K562 (cell line): ENCODE results near the gene C1orf50. TPM values are rescaled to one million over a fixed set of nuclear protein-coding genes. Genes with fewer than 3 reads are reported as not detected.
A peak's percentile ranks its signal among the peaks of the same experiment; 100 is the strongest.

Experiments
- CBX1 ChIP-seq: sonication (generic); IDR thresholded peaks from 2 replicates; pipeline ENCODE4 v1.6.1; 2016; ENCODE audit warnings: antibody characterized with exemption, low read depth, mild to moderate bottlenecking
- CREBBP ChIP-seq: IDR thresholded peaks from one replicate; pipeline ENCODE4 v1.6.1; 2012; ENCODE audit warnings: low read depth, mild to moderate bottlenecking, control low read depth, inconsistent platforms, low read length
- ETV5 ChIP-seq: sonication (generic); formaldehyde crosslinking; IDR thresholded peaks from 2 replicates; pipeline ENCODE4 v1.4.0; 2020; ENCODE audit warnings: low read depth, mild to moderate bottlenecking, missing genetic modification reagents
- FIP1L1 ChIP-seq: fragments of 200-400 bp; formaldehyde crosslinking; IDR thresholded peaks from 2 replicates; pipeline ENCODE4 v1.6.1; 2018; ENCODE audit warnings: mild to moderate bottlenecking, low read depth, low read length; ENCODE audit not compliant: poor library complexity, severe bottlenecking
- FOS ChIP-seq: IDR thresholded peaks from 3 replicates; pipeline ENCODE4 v1.6.1; 2011; ENCODE audit not compliant: insufficient read length; ENCODE audit errors: extremely low read depth
- PPARD ChIP-seq: fragments of 250-450 bp; sonication (Bioruptor Pico); IDR thresholded peaks from 2 replicates; pipeline ENCODE4 v1.8.0; 2022; ENCODE audit warnings: inconsistent platforms, mild to moderate bottlenecking, moderate library complexity
- SIN3A ChIP-seq, 2 experiments: fragments of 150-350 bp in 1 of 2; IDR thresholded peaks; 2 replicates each; pipeline ENCODE4 v1.6.1; 2011 to 2016; ENCODE audit warnings: borderline replicate concordance in 2 of 2, low read depth in 2 of 2, low read length in 2 of 2, mild to moderate bottlenecking in 2 of 2, moderate library complexity in 2 of 2; ENCODE audit not compliant: control insufficient read depth in 1 of 2
- SRSF1 ChIP-seq: fragments of 200-400 bp; formaldehyde crosslinking; IDR thresholded peaks from 2 replicates; pipeline ENCODE4 v1.6.1; 2017; ENCODE audit warnings: mild to moderate bottlenecking, low read depth, low read length, moderate library complexity
- TAF15 ChIP-seq: fragments of 200-400 bp; formaldehyde crosslinking; IDR thresholded peaks from 2 replicates; pipeline ENCODE4 v1.6.1; 2017; ENCODE audit warnings: mild to moderate bottlenecking, low read depth, low read length, moderate library complexity
- TAF9B ChIP-seq: fragments of 450-650 bp; IDR thresholded peaks from 2 replicates; pipeline ENCODE4 v1.6.1; 2018; ENCODE audit warnings: mild to moderate bottlenecking; ENCODE audit not compliant: partially characterized antibody
- ZFP30 ChIP-seq: fragments of 250-450 bp; sonication (Bioruptor Pico); IDR thresholded peaks from 2 replicates; pipeline ENCODE4 v1.8.0; 2022; ENCODE audit warnings: moderate library complexity, mild to moderate bottlenecking, inconsistent platforms, borderline replicate concordance
- ZNF263 ChIP-seq: sonication (generic); formaldehyde crosslinking; IDR thresholded peaks from 2 replicates; pipeline ENCODE4 v1.8.0; 2022; ENCODE audit warnings: mild to moderate bottlenecking, missing genetic modification reagents, borderline replicate concordance
- ZNF507 ChIP-seq: conservative IDR thresholded peaks from 2 replicates; pipeline ENCODE4 v1.6.1; 2017; ENCODE audit warnings: missing genetic modification characterization, missing compliant biosample characterization
- ZNF77 ChIP-seq: fragments of 250-450 bp; sonication (Bioruptor Pico); IDR thresholded peaks from 2 replicates; pipeline ENCODE4 v1.5.0; 2020
- ZZZ3 ChIP-seq: fragments of 450-650 bp; IDR thresholded peaks from 2 replicates; pipeline ENCODE4 v1.6.1; 2016; ENCODE audit warnings: antibody characterized with exemption, mild to moderate bottlenecking, moderate library complexity
- polyA plus RNA-seq, 8 experiments: library from polyadenylated mRNA; depleted of rRNA in 4 of 8; stranded (reverse) in 5 of 8; unstranded in 3 of 8; fragments of >200 nt; fragmentation: Nextera tagmentation in 2 of 8; fragmentation: Illumina TruSeq in 1 of 8; extraction: Ambion mirVana in 2 of 8; extraction: Trizol in 1 of 8; gene quantifications; 2 replicates each; pipeline versions ENCODE4 v1.2.1 to v1.2.3, GENCODE V29; 2011 to 2014; ENCODE audit warnings: inconsistent platforms in 1 of 8, missing spikeins in 1 of 8
- total RNA-seq, 7 experiments: library from RNA; depleted of rRNA in 6 of 7; stranded (reverse); fragments of >200 nt in 6 of 7; fragmentation: Illumina TruSeq in 2 of 7; extraction: Trizol in 2 of 7; gene quantifications; 2 replicates each; pipeline versions ENCODE4 v1.2.1 to v1.2.3, GENCODE V29; 2011 to 2021; ENCODE audit warnings: low replicate concordance in 1 of 7
- TF ChIP-seq, protein P1 (sequence below): fragments of 250-450 bp; sonication (Bioruptor Pico); IDR thresholded peaks from 2 replicates; pipeline ENCODE4 v1.8.0; 2022; ENCODE audit warnings: moderate library complexity, mild to moderate bottlenecking, inconsistent platforms
- TF ChIP-seq, protein P2 (sequence below): fragments of 450-650 bp; formaldehyde crosslinking; IDR thresholded peaks from 2 replicates; pipeline ENCODE4 v1.4.0; 2020; ENCODE audit warnings: mild to moderate bottlenecking, moderate library complexity
- TF ChIP-seq, protein P3 (sequence below): fragments of 250-450 bp; sonication (Bioruptor Pico); IDR thresholded peaks from 2 replicates; pipeline ENCODE4 v1.8.0; 2021; ENCODE audit warnings: moderate library complexity, mild to moderate bottlenecking, inconsistent platforms
- TF ChIP-seq, protein P4 (sequence below): sonication (generic); formaldehyde crosslinking; IDR thresholded peaks from 2 replicates; pipeline ENCODE4 v1.8.1; 2022; ENCODE audit warnings: missing genetic modification reagents
- TF ChIP-seq, protein P5 (sequence below), 2 experiments: fragments of 450-650 bp in 1 of 2; sonication (generic) in 1 of 2; formaldehyde crosslinking in 1 of 2; IDR thresholded peaks in 1 of 2; conservative IDR thresholded peaks in 1 of 2; 2 replicates each; pipeline versions ENCODE4 v1.6.1 to v1.8.1; 2016 to 2023; ENCODE audit warnings: mild to moderate bottlenecking in 2 of 2, moderate library complexity in 2 of 2, inconsistent platforms in 1 of 2, missing genetic modification reagents in 1 of 2

C1orf50 gene
- total and polyA plus RNA-seq, 9 of the 15 experiments (the other 6 are each of a cell fraction or from before 2014, with no cell fraction given): 0.55 to 13.9 (median 5.2) TPM

DNA sequence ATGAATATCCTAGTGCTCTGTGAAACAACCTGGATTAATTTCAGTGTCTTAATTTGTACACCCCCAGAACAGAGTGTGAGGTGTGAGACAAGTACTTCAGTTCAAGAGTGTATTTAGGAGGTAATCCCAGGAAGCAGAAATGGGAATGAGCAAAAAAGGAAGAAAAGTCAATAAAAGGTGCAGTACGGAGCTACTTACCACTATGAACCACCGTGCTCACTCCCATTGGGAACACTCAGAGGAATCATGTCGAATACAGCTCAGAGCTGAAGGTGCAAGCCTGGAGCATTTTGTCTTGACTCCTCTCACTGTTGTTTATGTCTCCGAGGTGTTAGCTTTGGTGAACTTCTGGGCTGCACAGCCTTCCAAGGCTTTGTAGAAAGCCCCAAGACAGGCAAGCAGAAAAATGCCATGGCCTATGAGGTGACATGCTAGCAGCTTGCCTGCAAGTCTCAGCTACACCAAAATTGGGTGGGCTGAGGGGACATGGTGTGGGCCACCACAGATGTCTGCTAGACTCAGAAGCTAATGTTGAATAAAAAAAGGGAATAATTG is 57.5 kb downstream of the C1orf50 start (continued):
- TF ChIP-seq ZNF263 (no peak), SRSF1 (no peak), FOS (no peak), ZFP30 (CRISPR knock-in tag) (no peak), ETV5 (CRISPR knock-in tag) (peak; percentile 47; the same call in 1 of the 2 replicates), FIP1L1 (no peak), ZNF507 (tag) (no peak), TAF15 (no peak), CBX1 (no peak), SIN3A (IDR thresholded peaks at IDR 0.05; ENCODE audit: borderline replicate concordance in 2 of 2, control insufficient read depth in 1 of 2, low read depth in 2 of 2, low read length in 2 of 2) (no peak), TAF9B (no peak), CREBBP (no peak), ZNF77 (CRISPR knock-in tag) (no peak), ZZZ3 (no peak), PPARD (CRISPR knock-in tag) (no peak)
- TF ChIP-seq, protein P1, sequence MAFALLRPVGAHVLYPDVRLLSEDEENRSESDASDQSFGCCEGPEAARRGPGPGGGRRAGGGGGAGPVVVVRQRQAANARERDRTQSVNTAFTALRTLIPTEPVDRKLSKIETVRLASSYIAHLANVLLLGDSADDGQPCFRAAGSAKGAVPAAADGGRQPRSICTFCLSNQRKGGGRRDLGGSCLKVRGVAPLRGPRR (CRISPR knock-in tag): peak; percentile 56; the same call in 1 of the 2 replicates
- TF ChIP-seq, protein P2, sequence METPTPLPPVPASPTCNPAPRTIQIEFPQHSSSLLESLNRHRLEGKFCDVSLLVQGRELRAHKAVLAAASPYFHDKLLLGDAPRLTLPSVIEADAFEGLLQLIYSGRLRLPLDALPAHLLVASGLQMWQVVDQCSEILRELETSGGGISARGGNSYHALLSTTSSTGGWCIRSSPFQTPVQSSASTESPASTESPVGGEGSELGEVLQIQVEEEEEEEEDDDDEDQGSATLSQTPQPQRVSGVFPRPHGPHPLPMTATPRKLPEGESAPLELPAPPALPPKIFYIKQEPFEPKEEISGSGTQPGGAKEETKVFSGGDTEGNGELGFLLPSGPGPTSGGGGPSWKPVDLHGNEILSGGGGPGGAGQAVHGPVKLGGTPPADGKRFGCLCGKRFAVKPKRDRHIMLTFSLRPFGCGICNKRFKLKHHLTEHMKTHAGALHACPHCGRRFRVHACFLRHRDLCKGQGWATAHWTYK (CRISPR knock-in tag): no peak
- TF ChIP-seq, protein P3, sequence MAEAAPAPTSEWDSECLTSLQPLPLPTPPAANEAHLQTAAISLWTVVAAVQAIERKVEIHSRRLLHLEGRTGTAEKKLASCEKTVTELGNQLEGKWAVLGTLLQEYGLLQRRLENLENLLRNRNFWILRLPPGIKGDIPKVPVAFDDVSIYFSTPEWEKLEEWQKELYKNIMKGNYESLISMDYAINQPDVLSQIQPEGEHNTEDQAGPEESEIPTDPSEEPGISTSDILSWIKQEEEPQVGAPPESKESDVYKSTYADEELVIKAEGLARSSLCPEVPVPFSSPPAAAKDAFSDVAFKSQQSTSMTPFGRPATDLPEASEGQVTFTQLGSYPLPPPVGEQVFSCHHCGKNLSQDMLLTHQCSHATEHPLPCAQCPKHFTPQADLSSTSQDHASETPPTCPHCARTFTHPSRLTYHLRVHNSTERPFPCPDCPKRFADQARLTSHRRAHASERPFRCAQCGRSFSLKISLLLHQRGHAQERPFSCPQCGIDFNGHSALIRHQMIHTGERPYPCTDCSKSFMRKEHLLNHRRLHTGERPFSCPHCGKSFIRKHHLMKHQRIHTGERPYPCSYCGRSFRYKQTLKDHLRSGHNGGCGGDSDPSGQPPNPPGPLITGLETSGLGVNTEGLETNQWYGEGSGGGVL (CRISPR knock-in tag): no peak
- TF ChIP-seq, protein P4, sequence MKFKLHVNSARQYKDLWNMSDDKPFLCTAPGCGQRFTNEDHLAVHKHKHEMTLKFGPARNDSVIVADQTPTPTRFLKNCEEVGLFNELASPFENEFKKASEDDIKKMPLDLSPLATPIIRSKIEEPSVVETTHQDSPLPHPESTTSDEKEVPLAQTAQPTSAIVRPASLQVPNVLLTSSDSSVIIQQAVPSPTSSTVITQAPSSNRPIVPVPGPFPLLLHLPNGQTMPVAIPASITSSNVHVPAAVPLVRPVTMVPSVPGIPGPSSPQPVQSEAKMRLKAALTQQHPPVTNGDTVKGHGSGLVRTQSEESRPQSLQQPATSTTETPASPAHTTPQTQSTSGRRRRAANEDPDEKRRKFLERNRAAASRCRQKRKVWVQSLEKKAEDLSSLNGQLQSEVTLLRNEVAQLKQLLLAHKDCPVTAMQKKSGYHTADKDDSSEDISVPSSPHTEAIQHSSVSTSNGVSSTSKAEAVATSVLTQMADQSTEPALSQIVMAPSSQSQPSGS: no peak
- TF ChIP-seq, protein P5, sequence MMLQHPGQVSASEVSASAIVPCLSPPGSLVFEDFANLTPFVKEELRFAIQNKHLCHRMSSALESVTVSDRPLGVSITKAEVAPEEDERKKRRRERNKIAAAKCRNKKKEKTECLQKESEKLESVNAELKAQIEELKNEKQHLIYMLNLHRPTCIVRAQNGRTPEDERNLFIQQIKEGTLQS (IDR thresholded peaks at IDR 0.05): no peak
- TF ChIP-seq, protein P5 (CRISPR knock-in tag; conservative IDR thresholded peaks at IDR 0.05): peak; percentile 24
